ENCODE data around the gene SLC25A46. TPM values are rescaled to one million over a fixed set of nuclear protein-coding genes. Genes with fewer than 3 reads are reported as not detected.

SLC25A46 gene
- 29.1 to 36.8 TPM (median 33.3 TPM) in 5 replicates for total RNA-seq (2022; extraction: Qiagen RNA extraction; ENCODE audit: low read depth)

DNA sequence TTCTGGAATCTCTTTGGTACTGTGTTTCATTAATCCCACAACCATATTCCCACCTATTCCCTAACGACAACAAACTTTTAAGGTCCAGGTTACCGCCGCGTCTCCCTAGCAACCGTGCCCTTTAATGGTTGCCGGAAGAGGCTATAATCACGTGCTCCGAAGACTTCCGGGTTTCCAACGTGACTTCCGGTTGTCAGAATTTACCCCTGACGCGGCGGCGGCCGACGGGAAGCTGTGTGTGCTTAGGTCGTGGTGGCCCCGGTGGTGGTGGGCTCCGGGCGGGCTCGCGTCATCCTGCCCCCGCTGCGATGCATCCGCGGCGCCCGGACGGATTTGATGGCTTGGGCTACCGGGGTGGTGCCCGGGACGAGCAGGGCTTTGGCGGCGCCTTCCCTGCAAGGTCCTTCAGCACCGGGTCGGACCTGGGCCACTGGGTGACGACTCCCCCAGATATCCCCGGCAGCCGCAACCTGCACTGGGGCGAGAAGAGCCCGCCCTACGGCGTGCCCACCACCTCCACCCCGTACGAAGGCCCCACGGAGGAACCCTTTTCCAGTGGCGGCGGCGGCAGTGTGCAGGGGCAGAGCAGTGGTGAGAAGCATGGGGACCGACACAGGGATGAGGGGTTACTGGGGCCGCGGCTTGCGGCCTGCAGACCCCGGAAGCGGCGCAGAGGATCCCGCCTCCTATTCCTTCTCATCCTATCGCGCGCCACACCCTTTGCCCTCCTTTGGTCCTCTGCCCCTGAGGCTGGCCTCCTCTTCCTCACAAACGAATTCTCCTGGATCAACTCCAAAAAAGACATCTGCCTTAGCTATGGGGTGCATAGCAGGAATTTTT lies at the start of gene SLC25A46:
Gene SLC25A46, plus strand, starts transcription at position 196 of the 840 bp plus-strand sequence. Its CDS starts 113 bp downstream, at position 309.

GRCh38 chr5:110726249-110727024 lies 12.4 kb upstream of the SLC25A46 start, which contains the start of gene TMEM232:
Gene TMEM232, minus strand, starts transcription at chr5:110726671. Its CDS starts 59,319 bp downstream, at chr5:110667352.

Other genes with a start within 250 kb of the SLC25A46 start
- 0.24 TPM in 1 of 5 replicates, not detected in the others for gene TMEM232, start 12.3 kb upstream of the SLC25A46 start, total RNA-seq (2022; extraction: Qiagen RNA extraction; ENCODE audit: low read depth)

Measured in A549 treated with DMSO at 1 μM for 4 hours (cell line).